Right renal cortex interstitium (tissue), 3 donors: ENCODE measurements around the gene ESPNL. TPM values are rescaled to one million over a fixed set of nuclear protein-coding genes. Genes with fewer than 3 reads are reported as not detected.

Experiments
- DNase-seq, 3 donors: peaks; one replicate each; pipeline ENCODE4 v3.0.0-alpha.2; 2013; ENCODE audit warnings: low read depth in 3 of 3, low spot score in 2 of 3
- polyA plus RNA-seq, 3 donors: library from polyadenylated mRNA; unstranded; fragments of 120-200 nt; gene quantifications; one replicate each; pipeline ENCODE4 v1.2.1, GENCODE V29; 2013; ENCODE audit not compliant: insufficient read length in 3 of 3

Gene ESPNL
- polyA plus RNA-seq, 3 donors: 0.39 to 1.4 (median 1.3) TPM

DNA sequence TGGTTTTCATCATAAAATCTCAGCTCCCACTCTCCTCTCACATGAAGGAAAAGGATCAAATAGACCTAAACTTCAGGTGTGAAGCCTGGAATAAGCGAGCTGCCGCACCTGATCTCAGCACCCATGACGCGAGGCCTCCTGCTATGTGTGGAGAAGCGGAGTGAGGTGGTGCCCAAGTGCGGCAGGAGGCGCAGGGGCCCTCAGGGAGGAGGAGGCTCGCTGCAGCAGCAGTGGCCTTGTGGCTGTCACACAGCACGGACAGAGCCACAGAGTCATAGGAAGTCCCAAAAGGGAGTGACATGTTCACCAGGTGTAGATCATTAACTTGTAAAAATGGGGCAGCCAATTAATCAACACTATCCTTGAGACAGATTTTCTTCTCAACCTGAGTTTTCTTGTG lies 30.3 kb upstream of the ESPNL start:
- no peak for DNase-seq

DNA sequence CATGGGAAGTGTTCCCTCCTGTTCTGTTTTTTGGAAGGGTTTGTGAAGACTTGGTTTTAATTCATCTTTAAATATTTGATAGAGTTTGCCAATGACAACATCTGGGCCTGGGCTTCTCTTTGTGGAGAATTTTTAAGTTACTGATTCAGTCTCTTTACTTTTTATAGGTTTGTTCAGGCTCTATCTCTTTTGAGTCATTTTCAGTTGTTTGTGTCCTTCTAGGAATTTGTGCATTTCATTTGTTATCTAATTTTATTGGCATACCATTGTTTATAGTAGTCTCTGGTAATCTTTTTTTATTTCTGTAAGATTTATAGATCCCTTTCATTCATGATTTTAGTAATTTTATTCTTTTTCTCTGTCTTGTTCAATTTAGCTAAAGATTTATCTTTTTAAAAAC lies 24.7 kb upstream of the ESPNL start:
- no peak for DNase-seq

GRCh38 chr2:238077292-238077691 lies 22.8 kb upstream of the ESPNL start:
- no peak for DNase-seq

- no peak for DNase-seq
Observed at GRCh38 chr2:238079874-238080327, 20.2 kb upstream of the ESPNL start.

- no peak for DNase-seq
Observed at GRCh38 chr2:238080518-238080917, 19.6 kb upstream of the ESPNL start.

DNA sequence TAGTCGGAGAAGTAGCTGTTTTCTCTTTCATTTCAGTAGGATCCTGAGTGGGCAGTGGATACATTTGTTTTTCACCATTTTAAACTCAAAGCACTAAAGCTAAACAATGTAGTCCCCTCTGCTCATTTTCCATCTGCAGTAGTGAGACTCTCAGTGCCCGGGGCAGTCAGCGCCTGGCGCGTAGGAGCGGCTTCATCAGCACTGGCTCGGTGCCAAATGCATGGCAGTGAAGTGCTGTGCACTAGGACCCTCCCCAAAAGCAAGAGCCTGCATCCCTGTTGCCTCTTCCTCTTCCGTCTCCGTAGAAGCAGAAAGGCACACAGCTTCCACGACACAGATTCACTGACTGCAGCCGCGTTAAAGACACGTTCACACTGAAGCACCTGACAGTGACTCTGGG lies 19.0 kb upstream of the ESPNL start:
- no peak for DNase-seq

- no peak for DNase-seq
Observed at GRCh38 chr2:238081561-238081960, 18.6 kb upstream of the ESPNL start.

GRCh38 chr2:238082151-238082550 lies 18.0 kb upstream of the ESPNL start:
- no peak for DNase-seq

GRCh38 chr2:238082827-238083226 lies 17.3 kb upstream of the ESPNL start:
- DNase-seq: no peak

GRCh38 chr2:238083919-238084318 lies 16.2 kb upstream of the ESPNL start:
- DNase-seq: no peak

GRCh38 chr2:238084761-238085160 lies 15.4 kb upstream of the ESPNL start:
- DNase-seq: no peak

GRCh38 chr2:238085899-238086298 lies 14.2 kb upstream of the ESPNL start:
- no peak for DNase-seq

GRCh38 chr2:238087211-238087610 lies 12.9 kb upstream of the ESPNL start:
- DNase-seq: no peak

DNA sequence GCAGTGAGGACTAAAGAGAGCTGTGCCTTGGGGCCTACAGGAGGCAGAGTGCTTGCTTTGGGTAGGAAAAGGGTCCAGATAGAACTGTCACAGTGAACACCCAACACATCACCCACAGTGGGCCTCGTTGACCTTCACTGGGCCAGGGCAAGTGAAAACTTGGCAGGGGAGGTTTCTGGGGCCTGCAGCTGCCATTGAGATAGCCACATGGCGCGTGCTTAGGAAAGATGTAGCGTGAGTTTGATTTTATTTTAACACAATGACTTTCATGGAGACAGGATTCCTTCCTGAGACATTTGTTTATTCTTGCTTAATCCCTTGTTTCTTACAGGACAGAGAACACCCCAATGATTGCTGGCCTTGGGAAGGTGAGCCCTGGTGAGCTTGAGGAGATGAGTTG lies 9.3 kb upstream of the ESPNL start:
- DNase-seq: no peak

GRCh38 chr2:238091436-238092060 lies 8.6 kb upstream of the ESPNL start:
- DNase-seq: no peak

DNA sequence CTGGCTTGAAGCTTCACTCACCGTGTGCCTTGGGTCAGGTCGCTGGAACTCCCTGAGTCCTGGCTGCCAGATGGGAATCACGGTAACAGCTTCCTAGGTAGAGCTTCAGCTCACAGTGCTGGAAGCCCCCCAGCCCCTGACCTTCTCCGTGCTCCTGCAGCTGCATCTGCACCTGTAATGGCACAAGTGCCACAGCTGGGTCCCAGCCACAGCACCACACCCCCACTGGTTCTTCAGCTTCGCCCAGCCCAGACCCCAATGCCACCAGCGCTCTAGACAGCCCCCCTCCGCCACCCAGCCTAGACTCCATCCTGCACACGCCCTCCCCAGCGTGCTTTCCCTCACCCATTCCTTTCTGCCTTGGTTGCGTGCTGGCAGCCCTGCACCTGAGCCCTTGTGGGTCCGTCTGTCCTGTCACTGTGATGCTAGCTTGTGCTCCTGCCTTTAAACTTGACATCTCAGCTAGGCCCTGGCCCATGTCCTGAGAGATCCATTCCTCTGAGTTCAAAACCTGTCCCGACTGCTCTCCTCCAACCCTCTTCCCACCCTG lies 7.6 kb upstream of the ESPNL start:
- DNase-seq: no peak

GRCh38 chr2:238093181-238094140 lies 6.7 kb upstream of the ESPNL start:
- DNase-seq: no peak

- DNase-seq: no peak
Observed at GRCh38 chr2:238094438-238095022, 5.6 kb upstream of the ESPNL start.

DNA sequence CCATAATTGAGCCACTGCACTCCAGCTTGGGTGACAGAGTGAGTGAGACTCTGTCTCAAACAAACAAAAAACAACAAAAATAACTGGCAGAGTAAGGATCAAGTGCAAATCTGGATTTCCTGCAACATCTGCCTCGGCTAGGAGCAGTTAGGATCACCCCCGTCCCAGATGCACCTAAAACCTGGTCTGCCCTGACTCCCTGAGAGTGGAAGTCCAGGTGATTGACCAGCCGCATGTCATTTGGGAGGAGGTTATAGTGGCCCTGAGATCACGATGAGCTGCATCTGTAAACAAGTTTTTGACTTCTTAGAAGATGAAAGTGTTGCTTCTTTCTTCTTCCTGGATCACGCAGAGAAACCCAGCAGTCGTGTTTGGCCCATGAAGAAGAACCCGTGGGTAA lies 5.0 kb upstream of the ESPNL start:
- no peak for DNase-seq

- DNase-seq: no peak
Observed at GRCh38 chr2:238096311-238097011, 3.7 kb upstream of the ESPNL start.
